Coronary artery (tissue), 2 donors: ENCODE data around the gene SLC22A17.

Experiments
- DNase-seq: peaks from one replicate; pipeline ENCODE4 v3.0.0-alpha.2; 2017; ENCODE audit warnings: low spot score
- H3K27ac ChIP-seq, 2 donors: fragments of 200-600 bp; sonication (generic); one replicate each; pipeline ENCODE4 v1.5.1; 2016 to 2019
- H3K4me3 ChIP-seq: fragments of 200-600 bp; sonication (generic); 2 replicates; pipeline ENCODE4 v1.5.1; 2016; ENCODE audit warnings: mild to moderate bottlenecking, moderate library complexity
- CTCF ChIP-seq: fragments of 200-600 bp; sonication (generic); IDR thresholded peaks from one replicate; pipeline ENCODE4 v1.5.1; 2019; ENCODE audit warnings: antibody characterized with exemption

SLC22A17 gene

DNA sequence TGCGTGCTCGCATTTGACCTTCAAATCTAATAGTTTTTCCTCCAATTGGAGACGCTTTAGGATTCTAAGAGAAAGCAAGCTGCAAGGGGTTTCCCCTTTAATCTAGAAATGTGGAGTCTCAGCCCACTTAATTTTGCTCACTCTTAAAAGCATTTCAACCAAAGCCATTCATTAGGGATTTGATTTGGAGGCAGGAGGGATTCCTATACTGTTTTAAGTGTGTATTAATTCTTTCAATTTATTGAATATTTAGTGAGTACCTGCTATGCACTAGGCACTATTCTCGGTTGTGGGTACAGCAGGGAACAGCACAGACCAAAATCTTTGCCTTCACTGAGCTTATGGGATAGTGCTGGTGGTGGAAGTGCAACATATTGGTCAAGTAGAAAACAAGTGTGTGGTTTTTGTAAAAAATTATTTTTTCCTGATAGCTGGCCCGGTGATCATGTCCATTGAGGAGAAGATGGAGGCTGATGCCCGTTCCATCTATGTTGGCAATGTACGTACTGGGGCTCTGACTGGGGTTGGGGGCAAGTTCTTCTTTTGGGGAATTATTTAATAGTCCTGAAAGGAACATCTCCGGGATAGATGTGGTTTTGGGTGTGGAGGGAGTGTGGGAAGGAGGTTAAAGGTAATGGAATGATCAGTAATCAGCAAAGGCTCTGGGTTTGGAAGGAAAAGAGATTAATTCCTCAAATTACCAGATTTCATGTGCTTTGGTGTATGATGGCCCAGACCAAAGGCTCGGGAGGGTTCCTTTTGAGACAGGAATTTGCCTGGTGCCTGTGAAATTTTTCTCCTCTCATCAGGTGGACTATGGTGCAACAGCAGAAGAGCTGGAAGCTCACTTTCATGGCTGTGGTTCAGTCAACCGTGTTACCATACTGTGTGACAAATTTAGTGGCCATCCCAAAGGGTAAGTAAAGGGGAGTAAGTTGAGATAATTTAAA is 29.8 kb downstream of the SLC22A17 start:
- Histone ChIP-seq H3K4me3 (peak overlapping the region; percentile 81), H3K27ac (peak overlapping the region in 1 of 2 donors; percentile 88)
- TF ChIP-seq CTCF: no peak
- DNase-seq: no peak

- Histone ChIP-seq H3K4me3 (peak overlapping the region; percentile 81), H3K27ac (peak overlapping the region; percentile 88 to 96)
- no peak for DNase-seq
- no peak for TF ChIP-seq CTCF
Measured at GRCh38 chr14:23321572-23322547, 30.8 kb downstream of the SLC22A17 start.

DNA sequence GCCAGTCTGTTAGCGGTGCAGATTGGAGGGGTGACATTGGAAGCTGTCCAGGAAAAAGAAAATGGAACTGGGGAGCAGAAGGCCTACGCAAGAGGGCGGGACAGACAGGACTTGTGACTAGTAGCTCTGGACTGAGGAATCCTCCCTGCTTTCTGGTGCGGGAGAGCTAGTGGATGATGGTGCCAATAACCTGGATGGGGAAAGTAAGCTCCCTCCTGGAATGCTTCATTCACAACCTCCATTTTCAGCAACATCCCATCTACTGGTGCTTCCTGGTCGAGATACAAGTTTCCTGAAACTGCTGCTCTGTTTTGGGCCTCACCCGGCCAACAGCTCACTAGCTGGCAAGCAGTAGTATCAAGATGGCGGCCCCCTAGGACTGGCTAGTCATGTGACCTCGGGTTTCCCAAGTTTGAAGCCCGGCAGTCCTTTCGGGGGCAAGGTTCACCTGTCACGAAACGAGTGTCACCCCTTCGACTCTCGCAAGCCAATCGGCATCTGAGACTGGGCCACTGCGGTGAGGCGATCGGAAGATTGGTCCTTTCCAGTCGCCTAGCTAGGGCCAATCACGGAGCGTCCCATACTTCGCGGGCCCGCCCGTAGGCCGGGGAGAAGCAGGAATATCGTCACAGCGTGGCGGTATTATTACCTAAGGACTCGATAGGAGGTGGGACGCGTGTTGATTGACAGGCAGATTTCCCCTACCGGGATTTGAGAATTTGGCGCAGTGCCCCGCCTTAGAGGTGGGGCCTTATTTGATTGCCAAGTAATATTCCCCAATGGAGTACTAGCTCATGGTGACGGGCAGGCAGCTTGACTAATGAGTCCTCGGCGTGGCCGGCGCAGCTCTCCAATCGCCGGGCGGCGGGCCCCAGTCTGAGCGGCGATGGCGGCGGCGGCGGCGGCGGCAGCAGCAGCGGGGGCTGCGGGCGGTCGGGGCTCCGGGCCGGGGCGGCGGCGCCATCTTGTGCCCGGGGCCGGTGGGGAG is 31.8 kb downstream of the SLC22A17 start, which contains the start of gene PABPN1:
Gene PABPN1, plus strand, starts transcription at position 874 of the 988 bp plus-strand sequence. Its CDS starts 13 bp downstream, at position 887.
- TF ChIP-seq CTCF: no peak
- DNase-seq: peak; percentile 100
- peak within 1 kb of the TSS; percentile 81 for H3K4me3 ChIP-seq
- peak within 1 kb of the TSS; percentile 91 to 96 for H3K27ac ChIP-seq

DNA sequence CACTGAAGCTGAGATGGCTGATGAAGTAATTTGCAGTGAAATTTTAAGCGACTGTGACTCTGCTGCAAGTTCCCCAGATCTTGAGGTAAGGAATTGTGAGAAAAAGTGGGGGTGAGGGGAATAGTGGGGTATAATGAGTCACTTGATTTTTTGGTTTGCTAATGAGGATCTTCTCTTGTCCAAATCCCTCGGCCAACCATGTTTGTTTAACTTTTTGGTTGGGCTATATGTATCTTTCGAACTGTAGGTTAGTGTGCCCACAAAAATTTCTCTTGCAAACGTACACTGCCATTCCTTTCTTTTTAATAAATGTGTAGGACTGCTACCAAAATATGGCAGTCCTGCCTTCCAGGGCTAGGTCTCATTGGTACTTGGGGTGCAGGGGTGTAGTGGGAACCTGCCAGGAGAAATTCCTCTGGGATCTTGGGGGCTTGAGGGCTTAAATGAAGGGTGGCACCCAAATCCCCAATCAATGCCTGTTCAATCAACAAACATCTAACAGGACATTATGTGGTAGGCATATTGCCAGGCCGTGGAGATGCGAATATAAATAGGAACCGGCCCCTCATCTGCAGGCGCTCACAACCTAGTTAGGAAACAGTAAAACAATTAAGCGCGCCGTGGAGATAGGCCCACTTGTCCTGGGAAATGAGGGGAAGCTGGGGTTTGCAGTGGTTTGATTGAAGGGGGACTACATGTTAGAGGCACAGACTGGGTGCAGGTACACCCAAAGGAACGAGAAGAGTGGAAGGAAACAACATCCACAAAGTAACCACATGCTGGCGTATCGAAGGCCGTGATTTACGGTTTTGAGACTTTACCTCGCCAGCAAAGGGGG is 32.7 kb downstream of the SLC22A17 start:
- no peak for DNase-seq
- TF ChIP-seq CTCF: no peak
- Histone ChIP-seq H3K4me3 (peak overlapping the region; percentile 68), H3K27ac (peak overlapping the region; percentile 91 to 96)

DNA sequence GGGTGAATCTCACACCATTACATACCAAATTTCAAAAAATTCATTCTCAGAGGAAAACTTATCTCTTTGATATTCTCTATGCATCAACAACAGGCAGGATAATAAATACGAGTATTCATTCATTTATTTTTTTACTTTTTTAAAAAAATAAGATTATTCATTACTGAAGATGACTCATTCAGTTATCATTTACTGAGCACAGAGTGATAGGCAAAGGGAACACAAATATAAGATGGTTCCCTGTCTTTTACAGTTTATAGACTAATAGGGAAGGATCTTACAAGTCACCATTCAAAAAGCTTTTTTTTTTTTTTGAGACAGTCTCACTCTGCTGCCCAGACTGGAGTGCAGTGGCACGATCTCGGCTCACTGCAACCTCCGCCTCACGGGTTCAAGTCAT is 36.4 kb downstream of the SLC22A17 start:
- Histone ChIP-seq H3K4me3 (no peak overlapping the region), H3K27ac (no peak overlapping the region)
- DNase-seq: no peak
- no peak for TF ChIP-seq CTCF
